Mammary epithelial cell (primary cell): Measurements from ENCODE around the gene MOB2.
"Not testable (repeated sequence)": the region's sequence is repeated elsewhere in the genome, so short reads cannot be mapped to it uniquely, and the experiment has no call there.

Experiments used
- EZH2 ChIP-seq: IDR thresholded peaks from 2 replicates; pipeline ENCODE4 v1.6.1; 2012; ENCODE audit warnings: low read length, inconsistent platforms, borderline replicate concordance
- TF ChIP-seq, protein P1 (sequence below), 2 donors: IDR thresholded peaks in 1 of 2; conservative IDR thresholded peaks in 1 of 2; 2 replicates each; pipeline ENCODE4 v1.5.1; 2011 to 2012; ENCODE audit warnings: inconsistent platforms in 2 of 2, low read length in 2 of 2, mild to moderate bottlenecking in 2 of 2, control low read depth in 1 of 2, low read depth in 1 of 2; ENCODE audit not compliant: insufficient read depth in 1 of 2; ENCODE audit errors: extremely low read depth in 1 of 2

DNA sequence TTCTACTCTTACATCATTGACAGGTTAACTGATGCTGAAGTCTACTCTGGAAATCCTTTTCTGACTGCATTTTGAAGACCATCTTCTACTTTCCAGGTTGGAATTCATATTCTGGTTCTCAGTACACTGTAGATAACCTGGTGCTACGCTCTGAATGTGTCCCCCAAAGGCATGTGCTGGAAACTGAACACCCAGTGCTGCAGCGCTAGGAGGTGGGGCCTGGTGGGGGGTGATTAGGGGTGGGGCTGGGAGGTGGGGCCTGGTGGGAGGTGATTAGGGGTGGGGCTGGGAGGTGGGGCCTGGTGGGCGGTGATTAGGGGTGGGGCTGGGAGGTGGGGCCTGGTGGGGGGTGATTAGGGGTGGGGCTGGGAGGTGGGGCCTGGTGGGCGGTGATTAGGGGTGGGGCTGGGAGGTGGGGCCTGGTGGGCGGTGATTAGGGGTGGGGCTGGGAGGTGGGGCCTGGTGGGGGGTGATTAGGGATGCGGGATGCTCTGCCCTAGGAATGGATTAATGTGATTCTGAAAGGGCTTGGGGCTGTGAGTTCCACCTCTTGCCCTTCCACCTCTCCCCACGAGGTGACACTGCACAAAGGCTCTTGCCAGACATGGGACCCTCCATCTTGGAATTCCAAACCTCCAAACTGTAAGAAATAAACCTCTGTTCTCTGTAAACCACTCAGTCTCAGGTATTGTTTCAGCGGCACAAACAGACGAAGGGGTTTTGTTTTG, 26.1 kb upstream of the MOB2 start:
- TF ChIP-seq, protein P1, sequence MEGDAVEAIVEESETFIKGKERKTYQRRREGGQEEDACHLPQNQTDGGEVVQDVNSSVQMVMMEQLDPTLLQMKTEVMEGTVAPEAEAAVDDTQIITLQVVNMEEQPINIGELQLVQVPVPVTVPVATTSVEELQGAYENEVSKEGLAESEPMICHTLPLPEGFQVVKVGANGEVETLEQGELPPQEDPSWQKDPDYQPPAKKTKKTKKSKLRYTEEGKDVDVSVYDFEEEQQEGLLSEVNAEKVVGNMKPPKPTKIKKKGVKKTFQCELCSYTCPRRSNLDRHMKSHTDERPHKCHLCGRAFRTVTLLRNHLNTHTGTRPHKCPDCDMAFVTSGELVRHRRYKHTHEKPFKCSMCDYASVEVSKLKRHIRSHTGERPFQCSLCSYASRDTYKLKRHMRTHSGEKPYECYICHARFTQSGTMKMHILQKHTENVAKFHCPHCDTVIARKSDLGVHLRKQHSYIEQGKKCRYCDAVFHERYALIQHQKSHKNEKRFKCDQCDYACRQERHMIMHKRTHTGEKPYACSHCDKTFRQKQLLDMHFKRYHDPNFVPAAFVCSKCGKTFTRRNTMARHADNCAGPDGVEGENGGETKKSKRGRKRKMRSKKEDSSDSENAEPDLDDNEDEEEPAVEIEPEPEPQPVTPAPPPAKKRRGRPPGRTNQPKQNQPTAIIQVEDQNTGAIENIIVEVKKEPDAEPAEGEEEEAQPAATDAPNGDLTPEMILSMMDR (conservative IDR thresholded peaks at IDR 0.05 in 1 of 2, IDR thresholded peaks at IDR 0.05 in 1 of 2; ENCODE audit: extremely low read depth in 1 of 2, insufficient read depth in 1 of 2, low read depth in 1 of 2, low read length in 2 of 2), result not testable (repeated sequence)
- TF ChIP-seq EZH2, result not testable (repeated sequence)
